HG03457 (cell line): ENCODE results near the gene SNTB2.

Experiments
- ATAC-seq: cut with Tn5 transposase; IDR thresholded peaks from one replicate; pipeline ENCODE4 v1.9.1; 2021; ENCODE audit warnings: moderate number of reproducible peaks; ENCODE audit not compliant: unreplicated experiment

SNTB2 gene

DNA sequence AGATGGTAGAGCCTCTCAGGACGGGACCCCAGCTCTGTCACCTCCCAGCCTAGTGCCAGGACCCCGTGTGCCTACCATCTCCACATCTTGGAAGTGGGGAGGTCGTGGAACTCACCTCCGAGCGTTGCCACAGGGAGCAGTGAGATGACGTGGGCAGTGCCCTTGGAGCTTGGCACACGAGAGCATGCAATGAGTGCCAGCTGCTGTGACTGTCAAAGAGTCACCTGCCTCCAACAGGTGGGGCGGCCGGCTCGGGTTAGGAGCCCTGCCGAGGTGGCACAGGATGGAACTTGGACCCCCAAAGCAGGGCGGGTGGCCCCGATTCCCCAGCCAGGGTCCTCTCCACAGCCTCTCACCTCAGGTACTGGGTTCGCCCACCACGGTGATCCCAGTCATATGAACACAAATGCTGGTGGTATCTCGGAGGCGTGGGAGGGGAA lies 129.7 kb downstream of the SNTB2 start:
- no peak for ATAC-seq

- ATAC-seq, result no peak
These were observed 131.4 kb downstream of the SNTB2 start for GRCh38 chr16:69318177-69318910.

- ATAC-seq, result no peak
These were observed 131.9 kb downstream of the SNTB2 start for GRCh38 chr16:69318911-69319289.

DNA sequence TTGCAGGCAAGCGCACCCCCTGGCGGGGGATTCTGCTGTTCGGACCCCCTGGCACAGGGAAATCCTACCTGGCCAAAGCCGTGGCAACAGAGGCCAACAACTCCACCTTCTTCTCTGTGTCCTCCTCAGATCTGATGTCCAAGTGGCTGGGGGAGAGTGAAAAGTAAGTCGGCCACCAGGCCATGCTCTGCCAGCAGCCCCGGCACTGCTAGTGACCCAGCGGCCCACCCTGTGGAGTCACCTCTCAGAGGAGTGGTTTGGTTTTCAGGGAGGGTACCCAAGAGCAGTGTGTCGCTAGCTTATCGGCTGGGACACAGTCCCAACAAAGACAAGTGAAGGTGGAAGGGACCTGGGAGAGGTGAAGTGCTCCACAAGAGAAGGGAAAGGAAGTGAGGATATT lies 132.4 kb downstream of the SNTB2 start:
- no peak for ATAC-seq

GRCh38 chr16:69319826-69320739 lies 133.1 kb downstream of the SNTB2 start:
- ATAC-seq, result no peak

GRCh38 chr16:69320740-69321073 lies 133.7 kb downstream of the SNTB2 start:
- no peak for ATAC-seq

DNA sequence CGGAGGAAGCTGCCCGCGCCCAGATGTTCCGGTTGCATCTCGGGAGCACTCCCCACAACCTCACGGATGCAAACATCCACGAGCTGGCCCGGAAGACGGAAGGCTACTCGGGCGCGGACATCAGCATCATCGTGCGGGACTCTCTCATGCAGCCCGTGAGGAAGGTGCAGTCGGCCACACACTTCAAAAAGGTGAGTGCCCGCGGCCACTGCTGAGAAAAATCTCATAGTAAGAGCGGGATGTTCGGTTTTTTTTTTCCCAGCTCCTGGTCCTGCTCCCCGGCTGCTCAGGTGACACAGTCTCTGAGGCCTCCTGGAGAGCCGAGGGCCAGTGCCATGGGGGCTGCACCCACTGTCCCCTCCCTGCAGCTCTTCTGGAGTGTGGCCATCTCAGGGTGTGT lies 134.1 kb downstream of the SNTB2 start:
- no peak for ATAC-seq

DNA sequence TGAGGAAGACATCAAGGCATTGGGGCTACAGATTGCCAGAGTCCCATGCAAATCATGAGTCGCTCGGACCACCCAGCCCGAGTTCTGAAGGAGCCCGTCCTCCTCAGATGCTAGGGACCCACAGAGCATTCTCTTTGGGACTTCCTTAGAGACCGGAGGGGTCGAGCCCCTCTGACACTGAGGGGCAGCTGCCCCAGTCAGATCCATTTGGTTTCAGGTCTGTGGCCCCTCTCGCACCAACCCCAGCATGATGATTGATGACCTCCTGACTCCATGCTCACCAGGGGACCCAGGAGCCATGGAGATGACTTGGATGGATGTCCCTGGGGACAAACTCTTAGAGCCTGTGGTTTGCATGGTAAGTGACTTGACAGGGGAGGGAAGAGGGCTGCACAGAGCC lies 135.4 kb downstream of the SNTB2 start:
- ATAC-seq, result no peak

DNA sequence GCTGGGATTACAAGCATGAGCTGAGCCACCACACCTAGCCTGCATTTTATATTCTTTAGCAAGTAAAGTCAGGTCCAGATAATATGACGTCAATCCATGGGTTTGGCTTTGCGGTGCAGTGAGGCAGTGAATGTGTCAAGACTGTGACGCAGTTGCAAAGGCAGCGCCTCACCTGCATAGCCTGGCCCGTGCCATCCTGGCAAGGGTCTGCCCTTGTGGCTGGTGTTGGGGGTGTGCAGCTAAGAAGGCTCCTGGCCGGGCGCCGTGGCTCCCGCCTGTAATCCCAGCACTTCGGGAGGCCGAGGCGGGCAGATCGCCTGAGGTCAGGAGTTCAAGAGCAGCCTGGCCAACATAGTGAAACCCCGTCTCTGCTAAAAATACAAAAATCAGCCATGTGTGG lies 136.5 kb downstream of the SNTB2 start:
- no peak for ATAC-seq

- no peak for ATAC-seq
These were observed 137.1 kb downstream of the SNTB2 start for GRCh38 chr16:69324013-69324531.

DNA sequence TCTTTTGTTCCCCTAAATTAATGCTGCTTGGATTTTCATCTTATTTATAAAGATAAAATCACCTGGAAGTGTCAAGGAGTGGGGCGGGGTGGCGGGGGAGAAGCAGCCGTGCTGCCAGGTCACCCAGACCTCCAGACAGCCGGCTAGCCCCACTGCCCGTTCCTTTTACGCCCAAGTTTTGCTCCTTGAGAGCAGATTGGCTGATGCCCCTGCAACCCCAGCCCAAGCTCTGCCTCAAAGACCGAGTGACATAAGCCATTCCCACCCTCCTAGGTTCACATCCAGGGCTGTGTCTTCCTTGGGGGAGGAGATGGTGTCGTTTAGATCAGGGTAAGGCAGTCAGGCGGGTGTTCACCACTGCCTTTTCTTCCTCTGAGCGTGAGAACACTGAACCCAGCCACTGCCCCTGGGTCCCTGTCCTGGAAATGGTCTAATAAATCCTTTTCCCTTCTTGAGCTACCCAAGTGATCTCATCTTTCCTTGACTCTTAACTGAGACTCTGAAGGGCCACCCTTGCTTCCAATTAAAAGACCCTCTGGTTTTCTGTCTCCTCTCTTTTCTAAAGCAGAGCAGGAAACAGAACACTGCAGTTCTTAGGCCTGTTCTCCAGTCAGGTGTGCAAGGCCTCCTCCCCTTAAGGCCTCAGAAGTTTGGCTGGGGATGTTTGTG lies 137.8 kb downstream of the SNTB2 start:
- no peak for ATAC-seq

DNA sequence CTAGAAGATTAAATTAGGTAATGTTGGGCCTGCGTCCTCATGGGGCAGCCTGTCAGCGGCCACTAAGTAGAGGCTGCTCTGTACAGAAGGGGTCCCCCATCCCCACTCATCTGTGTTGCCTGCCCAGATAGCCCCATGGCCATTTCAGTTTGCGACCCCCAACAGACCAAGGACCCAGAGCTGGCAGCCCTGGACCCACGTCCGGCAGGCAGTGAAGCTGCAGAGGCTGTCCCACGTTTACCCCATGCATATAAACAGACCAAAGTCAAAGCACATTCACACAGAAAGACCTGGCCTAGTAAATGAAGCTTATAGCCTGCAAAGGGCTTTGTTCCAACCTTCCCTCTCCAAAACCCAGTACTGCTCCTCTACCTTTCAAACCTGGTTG lies 138.8 kb downstream of the SNTB2 start:
- ATAC-seq, result no peak

DNA sequence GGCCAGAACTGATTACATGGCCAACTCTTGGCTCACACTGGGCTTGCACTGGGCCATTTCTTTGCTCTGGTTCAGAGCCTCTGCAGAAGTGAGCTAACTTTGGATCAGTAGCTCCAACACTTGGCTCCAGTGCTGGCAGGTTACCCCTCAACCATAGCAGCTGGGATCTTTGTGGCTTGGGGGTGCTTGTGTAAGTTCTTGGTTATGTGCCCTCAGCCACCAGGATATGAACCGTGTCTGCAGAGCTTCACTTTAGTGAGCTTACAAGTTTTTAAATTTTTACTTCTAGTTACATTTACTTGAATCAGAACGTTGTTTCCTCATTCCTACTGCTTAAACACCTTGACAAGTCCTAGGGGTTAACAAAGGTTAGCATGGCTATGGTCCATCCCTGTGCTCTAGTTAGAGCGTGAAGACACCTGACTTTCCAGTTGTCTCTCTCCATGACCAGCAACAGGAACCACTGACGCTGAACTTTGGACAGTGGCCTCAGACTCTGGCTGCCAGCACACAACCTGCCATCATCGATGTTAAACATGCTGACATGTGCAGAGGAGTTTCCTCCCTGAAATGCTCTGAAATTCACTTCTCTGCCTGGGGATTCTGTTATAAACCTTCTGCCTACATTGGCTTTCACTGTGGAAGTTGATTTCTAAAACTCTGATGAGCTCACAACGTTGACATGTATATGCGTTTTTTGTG lies 139.4 kb downstream of the SNTB2 start:
- no peak for ATAC-seq

DNA sequence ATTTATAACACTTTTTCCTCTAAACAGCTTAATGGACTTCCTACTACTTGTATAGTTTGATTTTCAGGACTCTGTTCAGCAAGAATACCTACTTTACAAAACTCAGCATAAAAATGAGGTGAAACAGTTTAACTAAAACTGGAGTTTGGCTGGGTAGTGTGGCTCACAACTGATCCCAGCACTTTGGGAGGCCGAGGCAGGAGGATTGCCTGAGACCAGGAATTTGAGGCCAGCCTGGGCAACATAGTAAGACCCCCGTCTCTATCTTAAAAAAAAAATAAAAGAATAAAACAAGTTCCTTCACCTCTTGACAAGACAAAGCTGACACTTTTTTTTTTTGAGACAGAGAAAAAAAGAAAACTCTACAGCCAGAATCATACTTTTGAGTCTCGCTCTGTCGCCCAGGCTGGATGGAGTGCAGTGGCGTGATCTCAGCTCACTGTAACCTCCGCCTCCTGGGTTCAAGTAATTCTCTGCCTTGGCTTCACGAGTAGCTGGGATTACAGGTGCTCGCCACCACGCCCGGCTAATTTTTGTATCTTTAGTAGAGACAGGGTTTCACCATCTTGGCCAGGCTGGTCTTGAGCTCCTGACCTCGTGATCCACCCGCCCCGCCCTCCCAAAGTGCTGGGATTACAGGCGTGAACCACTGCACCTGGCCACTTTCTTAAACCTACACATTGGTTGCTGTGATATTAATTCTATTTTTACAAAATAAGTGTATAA lies 140.8 kb downstream of the SNTB2 start:
- ATAC-seq, result no peak

DNA sequence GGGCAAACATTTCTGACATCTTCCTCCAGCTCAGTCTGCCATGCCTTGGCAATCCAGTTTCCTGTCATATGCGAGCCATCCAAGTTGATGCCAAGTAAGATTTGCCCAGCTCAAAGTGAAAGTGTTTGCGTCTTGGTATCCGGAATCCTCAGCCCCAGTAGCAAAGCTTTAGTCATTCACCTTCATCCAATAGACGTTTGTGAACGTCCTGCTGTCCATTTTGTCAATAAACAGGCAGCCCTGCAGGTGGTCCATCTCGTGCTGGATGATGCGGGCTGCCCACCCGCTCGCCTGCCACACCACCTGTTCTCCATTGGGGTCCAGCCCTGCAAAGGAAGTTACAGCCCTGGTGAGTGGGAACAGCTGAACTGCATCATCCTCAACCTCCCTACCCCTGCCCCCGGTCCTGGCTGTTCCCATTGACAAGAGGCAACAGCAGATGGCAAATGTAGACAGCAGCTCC lies 141.9 kb downstream of the SNTB2 start:
- no peak for ATAC-seq

GRCh38 chr16:69329369-69330285 lies 142.7 kb downstream of the SNTB2 start:
- ATAC-seq, result peak; percentile 5

- ATAC-seq, result peak; percentile 74
These were observed 143.5 kb downstream of the SNTB2 start, which contains the start of gene PDF for GRCh38 chr16:69330286-69331109. PDF (minus strand) TSS chr16:69330588; CDS start chr16:69330570, 18 bp downstream.

DNA sequence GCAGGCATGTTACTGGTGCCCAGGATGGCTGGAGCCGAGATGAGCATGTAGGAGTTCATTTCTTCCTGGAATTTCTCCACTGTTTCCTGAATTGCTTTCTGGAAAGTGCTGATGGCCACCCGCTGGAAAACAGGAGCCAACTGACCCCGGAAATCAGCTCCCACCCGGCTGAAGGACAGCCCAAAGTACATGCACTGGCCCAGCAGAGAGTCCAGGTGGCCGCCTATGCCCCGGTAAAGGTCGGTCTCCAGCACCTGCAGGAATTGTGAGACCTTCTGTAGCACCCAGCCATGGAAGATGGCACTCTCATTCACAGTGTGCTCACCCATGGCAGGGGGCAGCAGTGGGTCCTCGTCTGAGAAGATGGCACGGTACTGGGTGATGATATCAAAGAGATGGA lies 147.7 kb downstream of the SNTB2 start:
- no peak for ATAC-seq
